Neuronal stem cell (in vitro differentiated cells): ENCODE measurements around the gene HOMER3.
A peak's percentile ranks its signal among the peaks of the same experiment; 100 is the strongest.
"Not testable (repeated sequence)": the region's sequence is repeated elsewhere in the genome, so short reads cannot be mapped to it uniquely, and the experiment has no call there.

ENCODE experiments used
- DNase-seq: peaks from one replicate; pipeline ENCODE4 v3.0.0-alpha.2; 2013; ENCODE audit warnings: low spot score
- H2AFZ ChIP-seq: one replicate; pipeline ENCODE4 v1.6.1; 2013; ENCODE audit warnings: mild to moderate bottlenecking, low read length, inconsistent platforms
- H2AK5ac ChIP-seq: 2 replicates; pipeline ENCODE4 v1.6.1; 2013; ENCODE audit warnings: low read depth, mild to moderate bottlenecking, inconsistent platforms, low read length, moderate library complexity, mixed read lengths
- H2BK120ac ChIP-seq: 2 replicates; pipeline ENCODE4 v1.6.1; 2013; ENCODE audit warnings: low read depth, mild to moderate bottlenecking, inconsistent platforms, low read length, moderate library complexity, mixed read lengths
- H2BK12ac ChIP-seq: one replicate; pipeline ENCODE4 v1.6.1; 2013; ENCODE audit warnings: low read length, inconsistent platforms
- H2BK15ac ChIP-seq: 2 replicates; pipeline ENCODE4 v1.6.1; 2013; ENCODE audit warnings: mild to moderate bottlenecking, low read length, inconsistent platforms, mixed read lengths
- H2BK5ac ChIP-seq: one replicate; pipeline ENCODE4 v1.6.1; 2013; ENCODE audit warnings: inconsistent platforms, mild to moderate bottlenecking, low read length, moderate library complexity
- H3K14ac ChIP-seq: one replicate; pipeline ENCODE4 v1.6.1; 2013; ENCODE audit warnings: low read length, inconsistent platforms
- H3K18ac ChIP-seq: 2 replicates; pipeline ENCODE4 v1.6.1; 2013; ENCODE audit warnings: low read length, inconsistent platforms
- H3K23ac ChIP-seq: 2 replicates; pipeline ENCODE4 v1.6.1; 2013; ENCODE audit warnings: low read depth, mild to moderate bottlenecking, mixed read lengths, low read length, inconsistent platforms; ENCODE audit not compliant: poor library complexity
- H3K27ac ChIP-seq: replicated peaks from 3 replicates; pipeline ENCODE4 v1.5.1; 2013; ENCODE audit warnings: low read length, inconsistent platforms
- H3K27me3 ChIP-seq, 3 experiments: 2 replicates each; pipeline ENCODE4 v1.6.1; 2013; ENCODE audit warnings: low read length in 3 of 3, mild to moderate bottlenecking in 2 of 3, inconsistent platforms in 1 of 3, low read depth in 1 of 3, mixed read lengths in 1 of 3, moderate library complexity in 1 of 3; ENCODE audit not compliant: control insufficient read depth in 3 of 3, insufficient read depth in 3 of 3
- H3K36me3 ChIP-seq, 2 donors: replicated peaks in 1 of 2; 2 replicates each; pipeline ENCODE4 v1.6.1; 2013; ENCODE audit warnings: low read length in 2 of 2; ENCODE audit not compliant: control insufficient read depth in 2 of 2, insufficient read depth in 2 of 2
- H3K4ac ChIP-seq: 2 replicates; pipeline ENCODE4 v1.6.1; 2013; ENCODE audit warnings: inconsistent platforms, mild to moderate bottlenecking, low read length, moderate library complexity
- H3K4me1 ChIP-seq, 2 donors: 1 replicate in 1 of 2; 2 replicates in 1 of 2; pipeline ENCODE4 v1.6.1; 2013; ENCODE audit warnings: low read length in 2 of 2, low read depth in 1 of 2; ENCODE audit not compliant: control insufficient read depth in 2 of 2, insufficient read depth in 1 of 2
- H3K4me2 ChIP-seq: one replicate; pipeline ENCODE4 v1.6.1; 2013; ENCODE audit warnings: mild to moderate bottlenecking, low read length, inconsistent platforms; ENCODE audit not compliant: insufficient read depth, poor library complexity, severe bottlenecking
- H3K4me3 ChIP-seq, 2 donors: 2 replicates each; pipeline ENCODE4 v1.5.1; 2013; ENCODE audit warnings: low read length in 2 of 2, mild to moderate bottlenecking in 2 of 2, inconsistent platforms in 1 of 2, moderate library complexity in 1 of 2
- H3K79me1 ChIP-seq: one replicate; pipeline ENCODE4 v1.6.1; 2013; ENCODE audit warnings: low read depth, mild to moderate bottlenecking, inconsistent platforms, low read length, moderate library complexity
- H3K9ac ChIP-seq: one replicate; pipeline ENCODE4 v1.6.1; 2013; ENCODE audit warnings: mild to moderate bottlenecking, low read depth, low read length, inconsistent platforms; ENCODE audit not compliant: poor library complexity
- H3K9me3 ChIP-seq, 2 donors: replicated peaks in 1 of 2; 2 replicates each; pipeline versions ENCODE3 to v1.6.1; 2013; ENCODE audit warnings: low read length in 2 of 2, mild to moderate bottlenecking in 2 of 2, inconsistent platforms in 1 of 2, low read depth in 1 of 2, mixed read lengths in 1 of 2, moderate library complexity in 1 of 2; ENCODE audit not compliant: control insufficient read depth in 2 of 2, insufficient read depth in 1 of 2
- H4K8ac ChIP-seq: one replicate; pipeline ENCODE4 v1.6.1; 2013; ENCODE audit warnings: low read depth, mild to moderate bottlenecking, inconsistent platforms, low read length, moderate library complexity
- H4K91ac ChIP-seq: one replicate; pipeline ENCODE4 v1.6.1; 2013; ENCODE audit warnings: low read length, low read depth, mild to moderate bottlenecking, inconsistent platforms; ENCODE audit not compliant: poor library complexity
- WGBS, 2 donors: extraction: QIAGEN DNeasy Blood & Tissue Kit; methylation state at CpG; one replicate each; pipeline ENCODE4 v1.1.7; 2013; ENCODE audit warnings: missing lambda C conversion rate in 2 of 2, mixed read lengths in 1 of 2; ENCODE audit not compliant: insufficient read length in 2 of 2, insufficient replicate concordance in 1 of 2; ENCODE audit errors: extremely low coverage in 2 of 2; 5-methylcytosine and 5-hydroxymethylcytosine counted together

HOMER3 gene

DNA sequence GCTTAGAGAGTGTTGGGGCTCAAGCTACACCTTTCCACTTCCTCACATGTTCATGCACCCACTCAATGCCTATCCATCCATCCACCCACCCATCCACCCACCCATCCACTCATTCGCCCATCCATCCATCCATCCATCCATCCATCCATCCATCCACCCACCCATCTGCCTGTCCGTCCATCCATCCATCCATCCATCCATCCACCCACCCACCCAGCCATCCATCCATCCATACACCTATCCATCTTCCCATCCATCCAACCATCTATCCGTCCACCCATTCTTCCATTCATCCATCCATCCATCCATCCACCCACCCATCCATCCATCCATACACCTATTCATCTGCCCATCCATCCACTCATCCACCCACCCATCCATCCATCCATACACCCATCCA lies 13.1 kb upstream of the HOMER3 start:
- no peak overlapping the region for H2BK120ac ChIP-seq

DNA sequence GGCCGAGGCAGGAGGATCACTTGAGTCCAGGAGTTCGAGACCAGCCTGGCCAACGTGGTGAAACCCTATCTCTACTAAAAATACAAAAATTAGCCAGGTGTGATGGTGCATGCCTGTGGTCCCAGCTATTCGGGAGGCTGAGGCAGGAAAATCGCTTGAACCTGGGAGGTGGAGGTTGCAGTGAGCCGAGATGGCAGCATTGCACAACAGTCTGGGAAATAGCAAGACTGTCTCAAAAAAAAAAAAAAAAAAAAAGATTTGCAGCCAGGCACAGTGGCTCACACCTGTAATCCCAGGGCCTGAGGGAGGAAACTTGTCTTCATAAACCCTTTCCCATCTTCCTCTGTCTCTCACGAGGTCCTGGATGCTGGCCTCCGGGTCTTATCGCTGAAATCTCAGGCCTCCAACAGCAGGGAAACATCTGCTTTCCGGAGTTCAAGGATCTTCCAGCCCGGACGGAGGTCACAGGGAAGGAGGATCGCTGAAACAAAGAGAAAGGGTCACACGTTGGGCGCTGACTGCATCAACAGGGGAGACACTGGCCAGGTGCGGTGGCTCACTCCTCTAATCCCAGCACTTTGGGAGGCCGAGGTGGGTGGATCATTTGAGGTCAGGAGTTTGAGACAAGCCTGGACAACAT lies 11.5 kb upstream of the HOMER3 start:
- H3K27me3 ChIP-seq, H3K4me1 ChIP-seq, H2BK15ac ChIP-seq, H3K18ac ChIP-seq, H3K9me3 ChIP-seq, H2AFZ ChIP-seq, H2AK5ac ChIP-seq, H4K8ac ChIP-seq, H2BK5ac ChIP-seq, H3K79me1 ChIP-seq, DNase-seq, H4K91ac ChIP-seq, H3K4me2 ChIP-seq, H3K4ac ChIP-seq, H2BK120ac ChIP-seq, H2BK12ac ChIP-seq, H3K27ac ChIP-seq, H3K23ac ChIP-seq, H3K9ac ChIP-seq, H3K4me3 ChIP-seq, H3K14ac ChIP-seq, H3K36me3 ChIP-seq: not testable (repeated sequence)
- whole genome bisulfite sequencing, 2 donors: no CpG with 5 or more reads among the region's 17 CpGs

More for the DNA sequence above, 13.1 kb upstream of the HOMER3 start:
- Histone ChIP-seq H3K23ac (no peak overlapping the region), H3K27ac (no peak overlapping the region), H3K27me3 (no peaks in the 10 kb centered on the region), H3K9me3 (no peaks in the 10 kb centered on the region), H3K4me2 (no peak overlapping the region), H3K4me3 (no peak overlapping the region), H2AFZ (no peak overlapping the region), H3K4ac (no peak overlapping the region), H3K9ac (peak overlapping the region; percentile 50), H2BK12ac (no peak overlapping the region), H3K36me3 (peaks cover 0 to under 1% of the 10 kb centered on the region in 2 donors), H3K4me1 (no peaks in the 10 kb centered on the region), H3K14ac (peak overlapping the region; percentile 2), H3K79me1 (no peaks in the 10 kb centered on the region), H2BK15ac (no peak overlapping the region), H3K18ac (no peak overlapping the region), H2AK5ac (no peak overlapping the region), H2BK5ac (no peak overlapping the region), H4K91ac (no peak overlapping the region), H4K8ac (peak overlapping the region; percentile 0)
- DNase-seq: no peak
- WGBS, 2 donors: 100% methylated on average over 1 of the region's 3 CpGs

DNA sequence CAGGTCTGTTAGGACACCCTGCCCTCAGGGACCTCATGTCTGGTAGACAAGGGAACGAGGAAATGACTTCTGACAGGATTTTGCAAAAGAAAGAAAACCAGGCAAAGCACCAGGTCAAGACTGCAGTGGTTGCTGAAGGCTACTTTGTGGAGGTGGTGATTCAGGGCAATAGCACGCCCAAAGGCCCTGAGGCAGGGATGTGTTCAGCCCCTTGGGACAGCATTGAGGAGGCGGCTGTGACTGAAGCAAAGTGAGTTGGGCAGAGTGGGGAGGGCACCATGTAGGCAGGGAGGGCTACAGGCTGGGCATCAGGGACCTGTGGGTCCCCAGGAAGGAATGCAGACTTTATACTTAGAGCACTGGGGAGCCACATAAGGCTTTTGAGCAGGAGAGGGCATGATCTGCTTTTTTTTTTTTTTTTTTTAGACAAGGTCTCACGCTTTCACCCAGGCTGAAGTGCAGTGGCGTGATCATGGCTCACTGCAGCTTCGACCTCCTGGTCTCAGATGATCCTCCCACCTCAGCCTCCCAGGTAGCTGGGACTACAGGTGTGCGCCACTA lies 10.8 kb upstream of the HOMER3 start:
- no peak overlapping the region for H3K4me3 ChIP-seq
- H3K9ac ChIP-seq: no peak overlapping the region
- no peak overlapping the region for H2AK5ac ChIP-seq
- no peaks in the 10 kb centered on the region for H3K4me1 ChIP-seq
- H4K91ac ChIP-seq: no peak overlapping the region
- H2BK120ac ChIP-seq: no peak overlapping the region
- H4K8ac ChIP-seq: no peak overlapping the region
- H3K79me1 ChIP-seq: no peaks in the 10 kb centered on the region
- H3K27me3 ChIP-seq: no peaks in the 10 kb centered on the region
- no peak overlapping the region for H2AFZ ChIP-seq
- H3K36me3 ChIP-seq: peaks cover under 1 to 5% of the 10 kb centered on the region in 2 donors
- H2BK12ac ChIP-seq: no peak overlapping the region
- no peak overlapping the region for H3K27ac ChIP-seq
- no peaks in the 10 kb centered on the region for H3K9me3 ChIP-seq
- no peak overlapping the region for H3K4ac ChIP-seq
- WGBS, 2 donors: no CpG with 5 or more reads among the region's 7 CpGs
- H3K18ac ChIP-seq: no peak overlapping the region
- no peak overlapping the region for H3K23ac ChIP-seq
- H3K14ac ChIP-seq: no peak overlapping the region
- no peak overlapping the region for H3K4me2 ChIP-seq
- DNase-seq: no peak
- no peak overlapping the region for H2BK5ac ChIP-seq
- no peak overlapping the region for H2BK15ac ChIP-seq

DNA sequence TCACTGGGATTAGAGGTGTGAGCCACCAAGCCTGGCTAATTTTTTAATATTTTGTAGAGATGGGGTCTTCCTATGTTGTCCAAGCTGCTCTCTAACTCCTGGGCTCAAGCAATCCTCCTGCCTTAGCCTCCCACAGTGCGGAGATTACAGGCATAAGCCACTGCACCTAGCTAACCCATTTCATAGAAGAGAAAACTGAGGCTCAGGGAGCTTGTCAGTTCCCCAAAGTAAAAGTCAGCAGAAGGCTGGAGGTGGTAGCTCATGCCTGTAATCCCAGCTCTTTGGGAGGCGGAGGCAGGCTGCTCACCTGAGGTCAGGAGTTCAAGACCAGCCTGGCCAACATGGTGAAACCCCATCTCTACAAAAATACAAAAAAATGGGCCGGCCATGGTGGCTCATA lies 8.8 kb upstream of the HOMER3 start:
- Histone ChIP-seq H2AFZ (no peak overlapping the region), H3K36me3 (peaks cover 6 to 10% of the 10 kb centered on the region in 2 donors), H3K4me3 (no peak overlapping the region), H3K23ac (no peak overlapping the region), H3K27me3 (no peaks in the 10 kb centered on the region), H2BK5ac (no peak overlapping the region), H3K4ac (no peak overlapping the region), H4K91ac (no peak overlapping the region), H3K27ac (no peak overlapping the region), H2AK5ac (no peak overlapping the region), H2BK15ac (no peak overlapping the region), H3K4me2 (no peak overlapping the region), H3K9me3 (no peaks in the 10 kb centered on the region), H3K18ac (no peak overlapping the region), H3K14ac (no peak overlapping the region), H2BK12ac (no peak overlapping the region), H3K9ac (no peak overlapping the region), H3K4me1 (no peaks in the 10 kb centered on the region), H2BK120ac (no peak overlapping the region), H4K8ac (no peak overlapping the region), H3K79me1 (no peaks in the 10 kb centered on the region)
- no peak for DNase-seq
- no CpG with 5 or more reads among the region's 3 CpGs for WGBS, 2 donors
